Subcutaneous abdominal adipose tissue (tissue), 5 donors: ENCODE data around the gene CYFIP1.

ENCODE experiments used
- H3K27ac ChIP-seq: one replicate; pipeline ENCODE4 v1.7.0; 2013; ENCODE audit warnings: low read depth, mild to moderate bottlenecking, inconsistent platforms, low read length, moderate library complexity
- H3K27me3 ChIP-seq, 5 donors: one replicate each; pipeline ENCODE4 v1.7.0; 2013; ENCODE audit warnings: low read length in 5 of 5, inconsistent platforms in 1 of 5; ENCODE audit not compliant: control insufficient read depth in 5 of 5, insufficient read depth in 4 of 5
- H3K36me3 ChIP-seq, 5 donors: one replicate each; pipeline ENCODE4 v1.7.0; 2013; ENCODE audit warnings: low read length in 5 of 5; ENCODE audit not compliant: control insufficient read depth in 5 of 5, insufficient read depth in 5 of 5
- H3K4me1 ChIP-seq, 5 donors: one replicate each; pipeline ENCODE4 v1.7.0; 2013; ENCODE audit warnings: low read length in 5 of 5, mild to moderate bottlenecking in 3 of 5, moderate library complexity in 1 of 5; ENCODE audit not compliant: control insufficient read depth in 5 of 5, insufficient read depth in 5 of 5
- H3K4me3 ChIP-seq, 5 donors: one replicate each; pipeline ENCODE4 v1.7.0; 2013; ENCODE audit warnings: low read length in 5 of 5, low read depth in 1 of 5
- H3K9ac ChIP-seq, 5 donors: one replicate each; pipeline ENCODE4 v1.7.0; 2013; ENCODE audit warnings: low read length in 5 of 5, mild to moderate bottlenecking in 4 of 5, moderate library complexity in 3 of 5
- H3K9me3 ChIP-seq, 5 donors: one replicate each; pipeline ENCODE4 v1.7.0; 2013; ENCODE audit warnings: low read length in 5 of 5; ENCODE audit not compliant: control insufficient read depth in 5 of 5
- donor health status: healthy.
- donor health status: healthy.
- donor health status: healthy.
- donor health status: healthy.
- donor health status: healthy.

Gene CYFIP1

GRCh38 chr15:22942306-22942855 is 37.8 kb downstream of the CYFIP1 start:
- Histone ChIP-seq H3K9me3 (no peaks in the 10 kb centered on the region), H3K4me3 (no peak overlapping the region), H3K9ac (no peak overlapping the region), H3K27ac (no peak overlapping the region), H3K36me3 (peaks cover 2 to 90% (median 66%) of the 10 kb centered on the region in 5 donors), H3K27me3 (no peaks in the 10 kb centered on the region), H3K4me1 (peaks cover 0 to 28% (median 15%) of the 10 kb centered on the region in 5 donors)

- no peak overlapping the region for H3K9ac ChIP-seq
- H3K4me1 ChIP-seq, result peaks cover 0 to 25% (median 15%) of the 10 kb centered on the region in 5 donors
- no peak overlapping the region for H3K27ac ChIP-seq
- H3K4me3 ChIP-seq, result no peak overlapping the region
- H3K27me3 ChIP-seq, result no peaks in the 10 kb centered on the region
- no peaks in the 10 kb centered on the region for H3K9me3 ChIP-seq
- peaks cover 2 to 91% (median 75%) of the 10 kb centered on the region in 5 donors for H3K36me3 ChIP-seq
These were observed 39.0 kb downstream of the CYFIP1 start for GRCh38 chr15:22941179-22941578.

DNA sequence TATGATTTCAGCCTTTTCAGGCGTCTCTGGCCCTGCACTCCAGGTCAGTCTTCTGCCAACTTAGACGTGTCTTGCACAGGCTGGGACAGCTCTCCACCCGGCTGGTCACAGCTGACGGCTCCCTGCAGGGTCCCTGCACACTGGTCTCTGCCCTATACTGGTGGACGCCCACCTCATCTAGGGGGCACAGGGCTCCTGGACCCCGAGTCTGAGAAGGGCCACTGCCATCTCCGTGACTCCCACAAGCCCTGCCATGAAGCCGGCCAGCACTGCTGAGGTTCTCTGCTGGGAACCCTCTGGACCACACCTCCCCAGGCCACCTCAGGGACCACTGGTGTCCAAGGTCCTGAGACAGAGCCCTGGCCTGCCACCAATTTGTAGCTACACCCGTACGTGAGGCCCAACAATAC is 40.5 kb downstream of the CYFIP1 start:
- H3K27ac ChIP-seq, result no peak overlapping the region
- H3K36me3 ChIP-seq, result peaks cover 8 to 96% (median 64%) of the 10 kb centered on the region in 5 donors
- no peaks in the 10 kb centered on the region for H3K9me3 ChIP-seq
- H3K4me3 ChIP-seq, result no peak overlapping the region
- no peak overlapping the region for H3K9ac ChIP-seq
- no peaks in the 10 kb centered on the region for H3K27me3 ChIP-seq
- H3K4me1 ChIP-seq, result peaks cover 0 to 25% (median 15%) of the 10 kb centered on the region in 5 donors

- Histone ChIP-seq H3K27me3 (no peaks in the 10 kb centered on the region), H3K4me3 (no peak overlapping the region), H3K9me3 (no peaks in the 10 kb centered on the region), H3K36me3 (peaks cover 8 to 90% (median 58%) of the 10 kb centered on the region in 5 donors), H3K9ac (no peak overlapping the region), H3K4me1 (peaks cover 0 to 25% (median 9%) of the 10 kb centered on the region in 5 donors), H3K27ac (no peak overlapping the region)
These were observed 41.1 kb downstream of the CYFIP1 start for GRCh38 chr15:22939051-22939450.

- Histone ChIP-seq H3K36me3 (peaks cover 8 to 86% (median 53%) of the 10 kb centered on the region in 5 donors), H3K27ac (no peak overlapping the region), H3K4me1 (peaks cover 0 to 30% (median 9%) of the 10 kb centered on the region in 5 donors), H3K9me3 (no peaks in the 10 kb centered on the region), H3K9ac (no peak overlapping the region), H3K27me3 (no peaks in the 10 kb centered on the region), H3K4me3 (no peak overlapping the region)
These were observed 43.3 kb downstream of the CYFIP1 start for GRCh38 chr15:22936577-22937472.

GRCh38 chr15:22933641-22934061 is 46.5 kb downstream of the CYFIP1 start:
- H3K9me3 ChIP-seq, result no peaks in the 10 kb centered on the region
- H3K27me3 ChIP-seq, result no peaks in the 10 kb centered on the region
- H3K4me1 ChIP-seq, result peaks cover 0 to 24% (median 11%) of the 10 kb centered on the region in 5 donors
- peaks cover 8 to 77% (median 49%) of the 10 kb centered on the region in 5 donors for H3K36me3 ChIP-seq
- H3K4me3 ChIP-seq, result no peak overlapping the region
- H3K27ac ChIP-seq, result no peak overlapping the region
- H3K9ac ChIP-seq, result no peak overlapping the region

DNA sequence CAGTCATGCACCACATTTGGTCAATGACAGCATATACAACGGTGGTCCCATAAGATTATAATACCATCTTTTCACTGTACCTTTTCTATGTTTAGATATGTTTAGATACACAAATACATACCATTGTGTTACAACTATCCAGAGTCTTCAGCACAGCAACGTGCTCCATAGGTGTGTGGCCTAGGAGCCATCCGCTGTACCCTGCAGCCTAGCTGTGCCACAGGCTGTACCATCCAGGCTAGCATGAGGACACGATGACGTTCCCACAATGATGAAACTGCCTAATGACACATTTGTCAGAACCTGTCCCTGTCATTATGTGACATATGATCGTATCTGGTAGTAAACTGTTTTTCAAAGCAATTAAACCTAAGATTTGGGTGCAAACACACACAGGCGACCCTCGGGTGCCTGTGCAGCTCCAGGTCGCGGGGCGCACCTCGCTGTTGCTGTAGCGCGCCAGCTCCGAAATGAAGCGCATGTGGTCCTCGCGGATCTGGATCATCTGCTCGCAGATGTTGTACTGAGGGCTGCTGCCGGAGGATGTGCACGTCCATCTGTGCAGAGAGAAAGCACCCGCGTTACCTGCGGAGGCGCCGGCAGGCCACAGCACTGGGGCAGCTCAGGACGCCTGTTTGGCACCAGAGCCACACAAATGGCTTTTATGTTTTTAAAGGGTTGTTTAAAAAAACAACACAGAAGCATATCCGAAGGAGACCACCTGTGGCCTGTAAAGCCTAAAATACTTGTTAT is 48.2 kb downstream of the CYFIP1 start:
- H3K27me3 ChIP-seq, result no peaks in the 10 kb centered on the region
- H3K9ac ChIP-seq, result no peak overlapping the region
- H3K27ac ChIP-seq, result no peak overlapping the region
- H3K4me3 ChIP-seq, result no peak overlapping the region
- H3K36me3 ChIP-seq, result peaks cover 8 to 66% (median 41%) of the 10 kb centered on the region in 5 donors
- H3K4me1 ChIP-seq, result peaks cover 0 to 15% (median 8%) of the 10 kb centered on the region in 5 donors
- no peaks in the 10 kb centered on the region for H3K9me3 ChIP-seq

- Histone ChIP-seq H3K9me3 (no peaks in the 10 kb centered on the region), H3K27ac (no peak overlapping the region), H3K9ac (no peak overlapping the region), H3K4me3 (no peak overlapping the region), H3K36me3 (peaks cover 8 to 63% (median 31%) of the 10 kb centered on the region in 5 donors), H3K27me3 (no peaks in the 10 kb centered on the region), H3K4me1 (peaks cover 0 to 15% (median 8%) of the 10 kb centered on the region in 5 donors)
These were observed 49.2 kb downstream of the CYFIP1 start for GRCh38 chr15:22930782-22931484.

- no peak overlapping the region for H3K27ac ChIP-seq
- H3K9me3 ChIP-seq, result no peaks in the 10 kb centered on the region
- H3K4me3 ChIP-seq, result no peak overlapping the region
- H3K9ac ChIP-seq, result no peak overlapping the region
- peaks cover 0 to 14% (median 8%) of the 10 kb centered on the region in 5 donors for H3K4me1 ChIP-seq
- H3K27me3 ChIP-seq, result no peaks in the 10 kb centered on the region
- peaks cover 5 to 68% (median 40%) of the 10 kb centered on the region in 5 donors for H3K36me3 ChIP-seq
These were observed 52.4 kb downstream of the CYFIP1 start for GRCh38 chr15:22927761-22928160.
